ENCODE results near the gene ALKBH7. TPM values are rescaled to one million over a fixed set of nuclear protein-coding genes. Genes with fewer than 3 reads are reported as not detected.
"Not testable (repeated sequence)": the region's sequence is repeated elsewhere in the genome, so short reads cannot be mapped to it uniquely, and the experiment has no call there.

ALKBH7 gene
- total and polyA plus RNA-seq, 4 donors, result 29.9 to 99.7 (median 51.2) TPM

GRCh38 chr19:6396305-6396704, 23.7 kb downstream of the ALKBH7 start:
- no peak overlapping the region for H3K4me3 ChIP-seq (ENCODE audit: low read depth in 1 of 3, low read length in 3 of 3)
- 94% methylated on average over 12 of the region's 12 CpGs for WGBS
- H3K36me3 ChIP-seq (ENCODE audit: control insufficient read depth in 4 of 4, insufficient read depth in 3 of 4, low read depth in 1 of 4, low read length in 3 of 4), result no peaks in the 10 kb centered on the region
- H3K27me3 ChIP-seq (ENCODE audit: control insufficient read depth in 4 of 4, insufficient read depth in 4 of 4, low read length in 3 of 4), result no peaks in the 10 kb centered on the region
- peaks cover 5 to 14% (median 11%) of the 10 kb centered on the region in 4 donors for H3K4me1 ChIP-seq (ENCODE audit: control insufficient read depth in 4 of 4, insufficient read depth in 4 of 4, low read length in 3 of 4)
- no peak for DNase-seq (ENCODE audit: low spot score)
- no peaks in the 10 kb centered on the region for H3K9me3 ChIP-seq (ENCODE audit: control insufficient read depth in 4 of 4, low read length in 3 of 4)
- H3K27ac ChIP-seq (ENCODE audit: low read depth in 1 of 2, low read length in 2 of 2), result no peak overlapping the region
- no peak for TF ChIP-seq RXRA (IDR thresholded peaks at IDR 0.05)
- no peak for TF ChIP-seq EGR1 (IDR thresholded peaks at IDR 0.05; ENCODE audit: low read depth in 2 of 2)
- no peak for TF ChIP-seq YY1 (IDR thresholded peaks at IDR 0.05)
- TF ChIP-seq, protein P1, sequence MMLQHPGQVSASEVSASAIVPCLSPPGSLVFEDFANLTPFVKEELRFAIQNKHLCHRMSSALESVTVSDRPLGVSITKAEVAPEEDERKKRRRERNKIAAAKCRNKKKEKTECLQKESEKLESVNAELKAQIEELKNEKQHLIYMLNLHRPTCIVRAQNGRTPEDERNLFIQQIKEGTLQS (IDR thresholded peaks at IDR 0.05), result no peak
- no peak for TF ChIP-seq HNF4G (IDR thresholded peaks at IDR 0.05)
- no peak for TF ChIP-seq GABPA (IDR thresholded peaks at IDR 0.05 in 1 of 2, conservative IDR thresholded peaks at IDR 0.05 in 1 of 2)
- TF ChIP-seq ZBTB33 (IDR thresholded peaks at IDR 0.05), result no peak
- no peak for TF ChIP-seq FOXA1 (IDR thresholded peaks at IDR 0.05)
- TF ChIP-seq FOXA2 (IDR thresholded peaks at IDR 0.05), result no peak
- TF ChIP-seq, protein P2, sequence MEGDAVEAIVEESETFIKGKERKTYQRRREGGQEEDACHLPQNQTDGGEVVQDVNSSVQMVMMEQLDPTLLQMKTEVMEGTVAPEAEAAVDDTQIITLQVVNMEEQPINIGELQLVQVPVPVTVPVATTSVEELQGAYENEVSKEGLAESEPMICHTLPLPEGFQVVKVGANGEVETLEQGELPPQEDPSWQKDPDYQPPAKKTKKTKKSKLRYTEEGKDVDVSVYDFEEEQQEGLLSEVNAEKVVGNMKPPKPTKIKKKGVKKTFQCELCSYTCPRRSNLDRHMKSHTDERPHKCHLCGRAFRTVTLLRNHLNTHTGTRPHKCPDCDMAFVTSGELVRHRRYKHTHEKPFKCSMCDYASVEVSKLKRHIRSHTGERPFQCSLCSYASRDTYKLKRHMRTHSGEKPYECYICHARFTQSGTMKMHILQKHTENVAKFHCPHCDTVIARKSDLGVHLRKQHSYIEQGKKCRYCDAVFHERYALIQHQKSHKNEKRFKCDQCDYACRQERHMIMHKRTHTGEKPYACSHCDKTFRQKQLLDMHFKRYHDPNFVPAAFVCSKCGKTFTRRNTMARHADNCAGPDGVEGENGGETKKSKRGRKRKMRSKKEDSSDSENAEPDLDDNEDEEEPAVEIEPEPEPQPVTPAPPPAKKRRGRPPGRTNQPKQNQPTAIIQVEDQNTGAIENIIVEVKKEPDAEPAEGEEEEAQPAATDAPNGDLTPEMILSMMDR (IDR thresholded peaks at IDR 0.05; ENCODE audit: low read depth, low read length, missing input control), result no peak
- TF ChIP-seq NR2F2 (IDR thresholded peaks at IDR 0.05), result no peak
- TF ChIP-seq TAF1 (conservative IDR thresholded peaks at IDR 0.05), result no peak
- no peak overlapping the region for H3K9ac ChIP-seq (ENCODE audit: low read depth in 1 of 2, low read length in 2 of 2)

DNA sequence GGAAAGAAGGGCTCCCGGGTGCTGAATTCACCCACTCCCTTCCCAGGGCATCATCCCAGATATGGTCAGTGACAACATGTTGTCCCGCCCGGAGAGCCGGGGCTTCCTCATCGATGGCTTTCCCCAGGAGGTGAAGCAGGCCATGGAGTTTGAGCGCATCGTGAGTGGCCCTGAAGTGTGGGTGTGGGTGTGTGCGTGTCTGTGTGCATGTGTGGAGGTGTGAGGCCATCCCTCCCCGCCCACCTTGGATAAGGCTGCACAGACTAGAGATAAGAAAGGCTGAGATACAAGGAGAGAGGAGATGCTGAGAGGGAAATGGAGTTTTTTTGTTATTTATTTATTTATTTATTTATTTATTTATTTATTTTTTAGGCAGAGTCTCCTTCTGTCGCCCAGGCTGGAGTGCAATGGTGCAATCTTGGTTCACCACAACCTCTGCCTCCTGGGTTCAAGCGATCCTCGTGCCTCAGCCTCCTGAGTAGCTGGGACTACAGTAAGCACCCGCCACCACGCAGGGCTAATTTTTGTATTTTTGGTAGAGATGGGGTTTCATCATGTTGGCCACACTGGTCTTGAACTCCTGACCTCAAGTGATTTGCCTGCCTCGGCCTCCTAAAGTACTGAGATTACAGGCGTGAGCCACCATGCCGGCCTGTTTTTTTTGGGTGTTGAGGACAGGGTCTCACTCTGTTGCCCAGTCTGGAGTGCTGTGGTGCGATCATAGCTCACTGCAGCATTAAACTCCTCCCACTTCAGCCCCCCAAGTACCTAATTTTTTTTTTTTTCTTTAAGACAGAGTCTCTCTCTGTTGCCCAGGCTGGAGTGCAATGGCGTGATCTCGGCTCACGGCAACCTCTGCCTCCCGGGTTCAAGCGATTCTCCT, 27.7 kb downstream of the ALKBH7 start:
- H3K9me3 ChIP-seq (ENCODE audit: control insufficient read depth in 4 of 4, low read length in 3 of 4); DNase-seq (ENCODE audit: low spot score); H3K27ac ChIP-seq (ENCODE audit: low read depth in 1 of 2, low read length in 2 of 2); H3K4me1 ChIP-seq (ENCODE audit: control insufficient read depth in 4 of 4, insufficient read depth in 4 of 4, low read length in 3 of 4); H3K36me3 ChIP-seq (ENCODE audit: control insufficient read depth in 4 of 4, insufficient read depth in 3 of 4, low read depth in 1 of 4, low read length in 3 of 4); H3K27me3 ChIP-seq (ENCODE audit: control insufficient read depth in 4 of 4, insufficient read depth in 4 of 4, low read length in 3 of 4); H3K4me3 ChIP-seq (ENCODE audit: low read depth in 1 of 3, low read length in 3 of 3); H3K9ac ChIP-seq (ENCODE audit: low read depth in 1 of 2, low read length in 2 of 2): not testable (repeated sequence)
- 95% methylated on average over 23 of the region's 23 CpGs for WGBS

DNA sequence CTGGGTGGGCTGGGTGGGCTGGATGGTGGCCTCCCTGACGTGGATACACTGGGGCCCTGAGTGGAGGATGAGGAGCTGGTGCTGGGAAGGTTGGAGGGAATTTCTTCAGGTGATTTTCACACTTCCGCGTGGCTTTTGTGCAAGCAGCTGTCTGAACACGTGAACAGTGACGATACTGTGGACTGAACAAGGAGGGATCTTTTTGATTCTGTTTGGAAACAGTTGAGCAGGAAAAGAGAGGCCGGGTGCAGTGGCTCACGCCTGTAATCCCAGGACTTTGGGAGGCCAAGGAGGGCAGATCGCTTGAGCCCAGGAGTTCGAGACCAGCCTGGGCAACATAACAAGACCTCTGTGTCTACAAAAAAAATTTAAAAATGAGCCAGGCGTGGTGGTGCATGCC, 29.5 kb downstream of the ALKBH7 start:
- Histone ChIP-seq H3K9me3 (ENCODE audit: control insufficient read depth in 4 of 4, low read length in 3 of 4) (no peaks in the 10 kb centered on the region), H3K27me3 (ENCODE audit: control insufficient read depth in 4 of 4, insufficient read depth in 4 of 4, low read length in 3 of 4) (no peaks in the 10 kb centered on the region), H3K4me1 (ENCODE audit: control insufficient read depth in 4 of 4, insufficient read depth in 4 of 4, low read length in 3 of 4) (peaks cover 0 to 2% (median under 1%) of the 10 kb centered on the region in 4 donors), H3K36me3 (ENCODE audit: control insufficient read depth in 4 of 4, insufficient read depth in 3 of 4, low read depth in 1 of 4, low read length in 3 of 4) (no peaks in the 10 kb centered on the region), H3K9ac (ENCODE audit: low read depth in 1 of 2, low read length in 2 of 2) (no peak overlapping the region), H3K27ac (ENCODE audit: low read depth in 1 of 2, low read length in 2 of 2) (no peak overlapping the region), H3K4me3 (ENCODE audit: low read depth in 1 of 3, low read length in 3 of 3) (no peak overlapping the region)
- no peak for TF ChIP-seq HNF4A (conservative IDR thresholded peaks at IDR 0.05)
- WGBS, result 85% methylated on average over 10 of the region's 10 CpGs
- no peak for DNase-seq (ENCODE audit: low spot score)
